ENCODE data around the gene CNTNAP2.

GRCh38 chr7:147145194-147145593 is 1028.6 kb downstream of the CNTNAP2 start:
- TF ChIP-seq CTCF (IDR thresholded peaks at IDR 0.05), result no peak
- no peak for TF ChIP-seq POLR2A (IDR thresholded peaks at IDR 0.05)
- no peak for TF ChIP-seq EP300 (IDR thresholded peaks at IDR 0.05)
- TF ChIP-seq POLR2AphosphoS5 (IDR thresholded peaks at IDR 0.05), result no peak

All from stomach (tissue), 4 donors.